ENCODE data around the gene KIF3C. TPM values are rescaled to one million over a fixed set of nuclear protein-coding genes. Genes with fewer than 3 reads are reported as not detected.

Gene KIF3C
- total RNA-seq, 1 donor from 2014 or later: 56.2 TPM

DNA sequence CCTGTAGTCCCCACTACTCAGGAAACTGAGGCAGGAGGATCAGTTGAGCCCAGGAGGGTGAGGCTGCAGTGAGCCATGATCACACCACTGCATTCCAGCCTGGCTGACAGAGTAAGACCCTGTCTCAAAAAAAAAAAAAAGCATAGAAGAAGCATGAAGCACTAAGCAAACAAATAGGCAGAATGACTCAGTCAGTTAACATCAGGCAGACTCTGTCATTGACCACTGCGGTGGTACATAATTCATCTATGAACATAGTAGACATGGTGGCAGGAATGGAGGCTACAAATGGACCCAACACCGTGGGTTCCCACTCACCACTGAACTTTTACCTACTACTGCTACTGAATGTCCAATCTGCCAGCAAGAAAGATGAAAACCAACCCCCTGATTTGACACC, 96.4 kb downstream of the KIF3C start:
- DNase-seq (ENCODE audit: low read depth, low spot score): no peak
- no peak overlapping the region for H3K27ac Mint-ChIP-seq (ENCODE audit: unreplicated experiment)
- TF ChIP-seq, protein P1, sequence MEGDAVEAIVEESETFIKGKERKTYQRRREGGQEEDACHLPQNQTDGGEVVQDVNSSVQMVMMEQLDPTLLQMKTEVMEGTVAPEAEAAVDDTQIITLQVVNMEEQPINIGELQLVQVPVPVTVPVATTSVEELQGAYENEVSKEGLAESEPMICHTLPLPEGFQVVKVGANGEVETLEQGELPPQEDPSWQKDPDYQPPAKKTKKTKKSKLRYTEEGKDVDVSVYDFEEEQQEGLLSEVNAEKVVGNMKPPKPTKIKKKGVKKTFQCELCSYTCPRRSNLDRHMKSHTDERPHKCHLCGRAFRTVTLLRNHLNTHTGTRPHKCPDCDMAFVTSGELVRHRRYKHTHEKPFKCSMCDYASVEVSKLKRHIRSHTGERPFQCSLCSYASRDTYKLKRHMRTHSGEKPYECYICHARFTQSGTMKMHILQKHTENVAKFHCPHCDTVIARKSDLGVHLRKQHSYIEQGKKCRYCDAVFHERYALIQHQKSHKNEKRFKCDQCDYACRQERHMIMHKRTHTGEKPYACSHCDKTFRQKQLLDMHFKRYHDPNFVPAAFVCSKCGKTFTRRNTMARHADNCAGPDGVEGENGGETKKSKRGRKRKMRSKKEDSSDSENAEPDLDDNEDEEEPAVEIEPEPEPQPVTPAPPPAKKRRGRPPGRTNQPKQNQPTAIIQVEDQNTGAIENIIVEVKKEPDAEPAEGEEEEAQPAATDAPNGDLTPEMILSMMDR (conservative IDR thresholded peaks at IDR 0.05): no peak
- no peaks in the 10 kb centered on the region for H3K9me3 Mint-ChIP-seq
- no peak overlapping the region for H3K4me3 Mint-ChIP-seq
- H3K36me3 Mint-ChIP-seq (ENCODE audit: low read depth): no peaks in the 10 kb centered on the region
- H3K27me3 Mint-ChIP-seq (ENCODE audit: low read depth): peaks cover 19% of the 10 kb centered on the region
- H3K4me1 Mint-ChIP-seq: peaks cover 8% of the 10 kb centered on the region

DNA sequence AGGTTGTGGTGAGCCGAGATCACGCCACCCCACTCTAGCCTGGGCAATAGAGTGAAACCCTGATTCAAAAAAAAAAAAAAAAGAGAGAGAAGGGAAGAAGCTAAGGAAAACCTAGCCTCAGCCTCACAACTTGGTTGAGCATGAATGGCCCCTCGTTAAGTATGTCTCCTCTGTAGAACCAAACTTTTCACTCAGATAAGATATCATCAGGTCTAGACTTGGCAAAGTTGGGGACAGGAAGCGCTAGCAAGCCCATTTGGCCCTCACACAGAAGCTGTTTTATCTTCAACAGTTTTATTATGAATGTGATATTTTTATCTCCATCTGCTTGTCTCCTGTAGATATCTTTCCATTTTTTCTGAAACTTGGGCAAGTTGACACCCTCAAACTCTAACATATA, 100.5 kb downstream of the KIF3C start:
- Mint-ChIP-seq H3K27me3 (ENCODE audit: low read depth) (peaks cover 28% of the 10 kb centered on the region), H3K4me1 (peaks cover 22% of the 10 kb centered on the region), H3K4me3 (no peak overlapping the region), H3K36me3 (ENCODE audit: low read depth) (no peaks in the 10 kb centered on the region), H3K9me3 (no peaks in the 10 kb centered on the region), H3K27ac (ENCODE audit: unreplicated experiment) (no peak overlapping the region)
- DNase-seq (ENCODE audit: low read depth, low spot score): no peak
- TF ChIP-seq, protein P1 (conservative IDR thresholded peaks at IDR 0.05): no peak

DNA sequence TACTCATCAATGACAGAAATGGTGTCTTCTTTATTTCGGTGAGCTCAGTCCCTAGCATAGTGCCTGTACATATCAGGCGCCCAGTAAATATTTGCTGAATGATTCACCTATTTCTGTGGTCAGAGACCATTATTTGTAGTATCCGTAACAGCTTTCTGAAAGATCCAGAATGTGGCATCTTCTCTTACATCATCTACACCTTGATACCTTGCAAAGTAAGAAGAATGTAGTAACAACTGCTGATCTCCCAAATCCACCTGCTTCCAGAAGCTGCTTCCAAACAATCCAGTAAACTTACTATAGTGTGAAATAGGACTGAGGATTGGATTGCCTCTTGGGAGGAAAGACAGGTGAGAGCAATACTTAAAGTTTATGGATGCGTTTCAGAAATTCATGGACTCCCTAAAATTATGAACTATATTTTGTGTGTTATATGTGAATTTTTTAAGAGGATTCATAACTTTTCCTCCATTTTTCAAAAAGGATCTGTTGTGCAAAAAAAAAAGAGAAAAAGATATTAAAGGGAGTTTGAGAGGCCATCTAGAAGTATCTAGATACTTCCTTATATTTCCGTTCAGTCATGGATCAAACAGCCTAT, 103.1 kb downstream of the KIF3C start:
- Mint-ChIP-seq H3K4me3 (peak overlapping the region; percentile 95), H3K27me3 (ENCODE audit: low read depth) (peaks cover 25% of the 10 kb centered on the region), H3K9me3 (no peaks in the 10 kb centered on the region), H3K36me3 (ENCODE audit: low read depth) (no peaks in the 10 kb centered on the region), H3K4me1 (peaks cover 32% of the 10 kb centered on the region), H3K27ac (ENCODE audit: unreplicated experiment) (no peak overlapping the region)
- TF ChIP-seq, protein P1 (conservative IDR thresholded peaks at IDR 0.05): no peak
- DNase-seq (ENCODE audit: low read depth, low spot score): no peak

DNA sequence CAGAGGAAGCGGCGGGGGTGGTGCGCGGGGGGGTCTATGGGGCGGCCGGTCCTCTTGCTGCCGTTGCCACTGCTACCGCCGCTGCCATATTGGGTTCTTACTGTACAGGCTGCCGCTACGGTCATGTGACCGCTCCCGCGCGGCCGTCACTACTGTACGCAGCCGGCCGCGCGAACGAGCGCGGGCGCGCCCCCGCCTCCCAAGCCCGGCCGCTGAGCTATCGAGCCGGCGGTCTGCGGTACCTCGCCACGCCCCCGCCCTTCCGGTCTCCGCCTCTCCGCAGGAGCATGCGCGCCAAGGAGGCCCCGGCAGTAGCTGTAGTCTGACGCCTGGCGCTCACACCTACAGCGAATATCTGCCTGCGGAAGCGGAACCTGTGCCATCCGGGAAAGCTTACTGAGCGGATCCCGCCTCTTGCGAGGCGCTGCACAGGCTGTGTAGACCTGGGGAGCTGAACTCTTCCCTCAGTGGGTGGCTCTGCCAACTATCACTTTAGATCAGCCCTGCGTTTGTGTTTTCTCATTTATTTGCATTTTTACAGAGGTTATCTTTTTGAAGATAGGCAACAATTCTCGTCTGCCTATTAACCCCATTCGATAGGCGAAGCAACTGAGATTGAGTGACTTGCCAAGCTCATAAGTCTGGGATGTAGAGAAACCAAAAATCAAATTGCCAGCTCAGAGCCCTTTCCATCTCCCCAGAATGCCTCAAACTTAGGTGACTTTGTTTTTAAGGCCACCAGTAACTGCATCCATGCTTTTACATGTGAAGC, 103.8 kb downstream of the KIF3C start, which contains the start of gene ASXL2:
Gene ASXL2, minus strand, starts transcription at position 127 of the 772 bp plus-strand sequence. CDS start 265 bp downstream, outside the sequence.
- Mint-ChIP-seq H3K9me3 (no peaks in the 10 kb centered on the region), H3K36me3 (ENCODE audit: low read depth) (no peaks in the 10 kb centered on the region), H3K4me1 (peaks cover 31% of the 10 kb centered on the region), H3K4me3 (peak within 1 kb of the TSS; percentile 95), H3K27me3 (ENCODE audit: low read depth) (peaks cover 25% of the 10 kb centered on the region), H3K27ac (ENCODE audit: unreplicated experiment) (peak within 1 kb of the TSS; percentile 90)
- TF ChIP-seq, protein P1 (conservative IDR thresholded peaks at IDR 0.05): no peak
- DNase-seq (ENCODE audit: low read depth, low spot score): peak; percentile 85

DNA sequence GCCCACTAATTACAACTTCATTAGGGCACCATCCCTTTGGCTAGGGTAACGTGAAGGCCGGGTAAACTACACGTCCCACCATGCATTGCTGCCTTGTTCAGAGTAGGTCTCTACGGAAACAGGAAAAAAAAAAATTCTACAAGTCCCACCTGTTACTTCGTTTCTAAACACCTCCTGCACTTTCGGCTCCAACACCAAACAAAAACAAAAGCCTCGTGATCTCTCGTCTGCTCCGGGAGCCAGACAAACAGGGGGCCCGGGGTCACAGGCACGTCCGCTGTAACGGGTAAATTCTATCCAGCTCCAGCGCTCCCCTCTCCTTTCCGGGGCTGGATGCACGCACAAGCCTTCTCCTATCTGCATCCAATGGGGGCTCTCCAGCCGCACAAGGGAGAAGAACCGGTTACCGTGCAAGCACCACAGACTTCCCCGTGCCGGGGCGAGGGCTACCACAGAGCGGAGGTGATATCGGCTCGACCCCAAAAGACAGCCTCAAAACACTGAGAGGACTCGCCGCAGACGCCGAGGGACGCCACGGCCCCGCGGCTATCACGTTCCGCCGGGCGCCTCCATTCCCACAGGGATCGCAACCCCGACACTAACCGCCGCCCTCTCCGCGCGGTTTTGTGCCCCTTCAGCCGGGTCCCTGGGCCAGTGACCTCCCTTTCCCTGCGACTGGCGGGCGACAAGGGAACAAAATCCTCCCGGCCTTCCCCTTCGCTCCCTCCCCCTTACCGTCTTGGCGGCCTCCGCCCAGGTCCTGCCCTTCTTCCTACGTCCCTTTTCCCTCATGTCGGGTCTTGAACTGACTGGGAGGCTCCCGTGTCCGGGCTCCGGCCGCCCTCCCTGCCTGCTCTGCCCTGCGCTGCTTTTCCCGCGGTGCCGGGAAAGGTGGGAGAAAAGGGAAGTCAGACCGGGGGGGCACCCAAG, 104.6 kb downstream of the KIF3C start:
- Mint-ChIP-seq H3K9me3 (no peaks in the 10 kb centered on the region), H3K4me3 (peak overlapping the region; percentile 95), H3K27ac (ENCODE audit: unreplicated experiment) (peak overlapping the region; percentile 86), H3K27me3 (ENCODE audit: low read depth) (peaks cover 25% of the 10 kb centered on the region), H3K36me3 (ENCODE audit: low read depth) (no peaks in the 10 kb centered on the region), H3K4me1 (peaks cover 24% of the 10 kb centered on the region)
- TF ChIP-seq, protein P1 (conservative IDR thresholded peaks at IDR 0.05): no peak
- DNase-seq (ENCODE audit: low read depth, low spot score): peak; percentile 20

Data from neural crest cell (in vitro differentiated cells).